ENCODE measurements around the gene KIF13A. TPM values are rescaled to one million over a fixed set of nuclear protein-coding genes. Genes with fewer than 3 reads are reported as not detected.

KIF13A gene
- total RNA-seq, 1 donor from 2014 or later: 54.4 TPM

DNA sequence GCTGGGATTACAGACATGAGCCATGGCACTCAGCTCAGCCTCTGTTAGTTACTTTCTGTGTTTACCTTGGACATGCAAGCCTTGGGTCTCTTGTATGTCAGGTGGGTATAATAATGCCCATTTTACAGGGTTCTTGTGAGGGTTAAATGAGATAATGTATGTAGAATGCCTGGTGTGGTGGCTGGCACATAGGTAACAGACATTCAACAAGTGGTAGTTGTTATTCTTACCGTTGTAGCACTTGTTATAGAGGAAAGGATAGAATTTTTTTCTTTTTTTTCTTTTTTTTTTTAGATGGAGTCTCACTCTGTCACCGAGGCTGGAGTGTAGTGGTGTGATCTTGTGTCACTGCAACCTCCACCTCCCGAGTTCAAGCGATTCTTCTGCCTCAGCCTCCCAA is 8.0 kb upstream of the KIF13A start:
- Mint-ChIP-seq H3K4me3 (no peak overlapping the region), H3K4me1 (no peaks in the 10 kb centered on the region), H3K27ac (no peak overlapping the region), H3K9me3 (no peaks in the 10 kb centered on the region), H3K27me3 (ENCODE audit: low read depth) (no peaks in the 10 kb centered on the region), H3K36me3 (no peaks in the 10 kb centered on the region)
- TF ChIP-seq, protein P1, sequence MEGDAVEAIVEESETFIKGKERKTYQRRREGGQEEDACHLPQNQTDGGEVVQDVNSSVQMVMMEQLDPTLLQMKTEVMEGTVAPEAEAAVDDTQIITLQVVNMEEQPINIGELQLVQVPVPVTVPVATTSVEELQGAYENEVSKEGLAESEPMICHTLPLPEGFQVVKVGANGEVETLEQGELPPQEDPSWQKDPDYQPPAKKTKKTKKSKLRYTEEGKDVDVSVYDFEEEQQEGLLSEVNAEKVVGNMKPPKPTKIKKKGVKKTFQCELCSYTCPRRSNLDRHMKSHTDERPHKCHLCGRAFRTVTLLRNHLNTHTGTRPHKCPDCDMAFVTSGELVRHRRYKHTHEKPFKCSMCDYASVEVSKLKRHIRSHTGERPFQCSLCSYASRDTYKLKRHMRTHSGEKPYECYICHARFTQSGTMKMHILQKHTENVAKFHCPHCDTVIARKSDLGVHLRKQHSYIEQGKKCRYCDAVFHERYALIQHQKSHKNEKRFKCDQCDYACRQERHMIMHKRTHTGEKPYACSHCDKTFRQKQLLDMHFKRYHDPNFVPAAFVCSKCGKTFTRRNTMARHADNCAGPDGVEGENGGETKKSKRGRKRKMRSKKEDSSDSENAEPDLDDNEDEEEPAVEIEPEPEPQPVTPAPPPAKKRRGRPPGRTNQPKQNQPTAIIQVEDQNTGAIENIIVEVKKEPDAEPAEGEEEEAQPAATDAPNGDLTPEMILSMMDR (IDR thresholded peaks at IDR 0.05; ENCODE audit: unreplicated experiment): no peak
- DNase-seq (ENCODE audit: low spot score in 2 of 2, unreplicated experiment in 2 of 2): no peak

DNA sequence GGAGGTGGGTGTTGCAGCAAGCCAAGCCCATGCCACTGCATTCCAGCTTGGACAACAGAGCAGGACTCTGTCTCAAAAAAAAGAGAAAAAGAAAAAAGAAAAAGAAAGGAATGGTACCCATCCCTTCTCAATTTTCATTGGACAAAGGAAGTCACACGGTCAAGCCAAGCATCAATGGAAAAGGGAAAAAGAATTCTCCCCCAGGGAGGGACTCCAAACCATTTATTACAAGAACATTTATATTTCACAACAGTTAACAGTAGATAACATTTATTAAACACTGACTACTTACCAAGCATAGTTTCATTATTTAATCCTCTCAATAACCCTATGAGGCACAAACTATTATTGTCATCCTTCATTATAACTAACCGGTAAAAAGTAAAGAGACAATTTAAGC is 6.6 kb upstream of the KIF13A start:
- Mint-ChIP-seq H3K27ac (no peak overlapping the region), H3K27me3 (ENCODE audit: low read depth) (no peaks in the 10 kb centered on the region), H3K4me1 (no peaks in the 10 kb centered on the region), H3K4me3 (no peak overlapping the region), H3K9me3 (no peaks in the 10 kb centered on the region), H3K36me3 (no peaks in the 10 kb centered on the region)
- no peak for DNase-seq (ENCODE audit: low spot score in 2 of 2, unreplicated experiment in 2 of 2)
- TF ChIP-seq, protein P1 (IDR thresholded peaks at IDR 0.05; ENCODE audit: unreplicated experiment): no peak

DNA sequence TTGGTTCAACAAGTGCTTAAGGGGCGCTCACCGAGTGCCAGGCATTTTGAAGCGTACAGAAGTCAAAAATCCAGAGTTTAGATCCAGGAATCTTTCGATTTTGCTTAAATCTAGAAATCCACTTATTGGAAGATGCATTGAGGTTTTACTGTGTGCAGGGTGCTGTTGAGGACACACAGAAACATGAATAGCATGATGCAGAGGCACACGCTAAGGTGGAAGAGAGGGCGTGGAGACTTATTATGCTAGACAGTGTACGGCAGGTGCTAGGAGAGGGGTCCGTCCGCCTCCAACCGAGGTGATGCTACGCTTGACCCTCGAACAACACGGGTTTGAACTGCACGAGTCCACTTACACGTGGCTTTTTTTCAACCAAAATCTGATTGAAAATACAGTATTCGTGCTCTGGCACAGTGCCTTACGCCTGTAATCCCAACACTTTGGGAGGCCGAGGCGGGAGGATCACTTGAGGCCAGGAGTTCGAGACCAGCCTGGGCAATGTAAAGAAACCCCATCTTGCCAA is 1.0 kb upstream of the KIF13A start:
- TF ChIP-seq, protein P1 (IDR thresholded peaks at IDR 0.05; ENCODE audit: unreplicated experiment): no peak
- H3K27ac Mint-ChIP-seq: peak overlapping the region; percentile 98
- peaks cover 2% of the 10 kb centered on the region for H3K36me3 Mint-ChIP-seq
- no peaks in the 10 kb centered on the region for H3K9me3 Mint-ChIP-seq
- peaks cover 34% of the 10 kb centered on the region for H3K4me1 Mint-ChIP-seq
- H3K27me3 Mint-ChIP-seq (ENCODE audit: low read depth): no peaks in the 10 kb centered on the region
- H3K4me3 Mint-ChIP-seq: peak overlapping the region; percentile 96
- no peak for DNase-seq (ENCODE audit: low spot score in 2 of 2, unreplicated experiment in 2 of 2)

DNA sequence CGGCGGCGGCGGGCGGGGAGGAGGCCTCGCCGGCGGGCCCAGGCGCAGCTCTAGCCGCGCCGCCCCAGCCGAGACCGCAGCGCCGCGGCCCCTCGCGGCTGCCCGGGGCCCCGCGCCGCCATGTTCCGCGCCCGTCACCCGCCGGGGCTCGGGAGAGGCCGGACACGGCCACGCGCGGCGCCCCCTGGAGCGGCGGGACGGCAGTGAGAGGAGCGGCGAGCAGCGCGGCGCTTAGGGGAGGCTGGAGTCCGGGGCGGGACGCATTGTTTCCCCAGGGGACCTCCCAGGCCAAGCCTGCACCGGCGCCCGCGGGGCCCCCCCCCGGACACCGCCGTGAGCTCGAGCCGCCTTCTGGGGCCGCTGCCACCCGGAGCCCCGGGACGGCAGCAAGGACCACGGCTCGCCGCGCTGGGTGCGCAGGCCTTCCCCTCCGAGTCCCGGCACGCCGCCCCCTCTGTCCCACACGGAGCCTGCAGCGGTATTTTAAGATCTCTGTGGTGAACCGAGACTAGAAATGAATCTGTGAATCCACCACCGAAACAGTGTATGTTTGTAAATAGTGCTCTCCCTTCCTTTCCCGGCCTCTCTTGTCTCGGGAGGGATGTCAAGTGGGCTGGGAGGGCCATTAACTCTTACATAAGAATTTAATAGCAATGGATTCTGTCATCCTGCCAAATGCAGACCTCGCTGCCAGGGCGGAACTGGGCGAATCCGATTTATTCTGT is 424 bp upstream of the KIF13A start:
- Mint-ChIP-seq H3K4me1 (peaks cover 34% of the 10 kb centered on the region), H3K27me3 (ENCODE audit: low read depth) (no peaks in the 10 kb centered on the region), H3K36me3 (peaks cover 2% of the 10 kb centered on the region), H3K4me3 (peak overlapping the region; percentile 96), H3K27ac (peak overlapping the region; percentile 98), H3K9me3 (no peaks in the 10 kb centered on the region)
- peak; percentile 48 to 76 for DNase-seq (ENCODE audit: low spot score in 2 of 2, unreplicated experiment in 2 of 2)
- TF ChIP-seq, protein P1 (IDR thresholded peaks at IDR 0.05; ENCODE audit: unreplicated experiment): no peak

DNA sequence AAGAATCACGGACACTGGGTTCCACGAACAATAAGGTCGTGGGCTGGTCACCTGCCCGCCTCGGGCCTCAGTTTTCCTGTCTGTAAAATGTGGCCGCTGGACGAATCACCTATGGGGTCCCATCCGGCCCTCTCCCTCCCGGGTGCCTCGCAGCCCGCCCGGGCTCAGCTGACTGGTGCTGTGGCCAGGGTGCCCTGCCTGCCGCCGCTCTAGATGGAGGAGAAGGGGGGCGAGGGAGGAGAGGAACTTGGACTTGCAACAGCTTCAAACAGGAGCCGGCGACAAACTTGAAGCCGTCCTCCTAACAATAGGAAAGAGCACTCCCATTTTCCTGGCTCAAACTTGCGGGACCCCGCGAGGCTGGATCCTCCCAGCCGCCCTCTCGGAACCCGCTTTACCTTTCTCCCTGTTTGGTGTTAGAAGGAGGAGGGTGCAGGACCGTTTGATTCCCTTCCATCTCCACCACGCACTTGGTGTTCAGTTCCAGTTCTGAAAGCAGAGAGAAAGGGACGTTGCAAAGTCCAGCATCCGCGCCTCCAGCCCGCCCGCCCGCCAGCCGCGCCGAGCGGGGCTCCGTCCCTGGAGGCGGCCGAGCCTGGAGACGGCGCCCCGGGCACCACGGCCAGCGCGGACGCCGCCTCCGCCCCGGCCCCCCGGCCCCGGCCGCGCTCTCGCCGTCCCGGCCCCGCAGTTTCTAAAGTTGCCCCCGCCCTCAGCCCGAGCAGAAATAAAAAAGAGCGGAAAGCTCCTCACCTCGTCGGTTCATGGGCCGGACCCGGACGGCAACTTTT is 584 bp downstream of the KIF13A start:
- peaks cover 2% of the 10 kb centered on the region for H3K36me3 Mint-ChIP-seq
- H3K4me3 Mint-ChIP-seq: peak overlapping the region; percentile 89
- H3K27ac Mint-ChIP-seq: peak overlapping the region; percentile 86
- H3K4me1 Mint-ChIP-seq: peaks cover 34% of the 10 kb centered on the region
- H3K27me3 Mint-ChIP-seq (ENCODE audit: low read depth): no peaks in the 10 kb centered on the region
- H3K9me3 Mint-ChIP-seq: no peaks in the 10 kb centered on the region
- TF ChIP-seq, protein P1 (IDR thresholded peaks at IDR 0.05; ENCODE audit: unreplicated experiment): no peak
- DNase-seq (ENCODE audit: low spot score in 2 of 2, unreplicated experiment in 2 of 2): peak in 1 of 2 experiments; percentile 66

Measured in mesothelial cell of epicardium (in vitro differentiated cells).